Airway epithelial cell (primary cell): ENCODE measurements around the gene PRELID2. TPM values are rescaled to one million over a fixed set of nuclear protein-coding genes. Genes with fewer than 3 reads are reported as not detected.

Source experiments
- total RNA-seq: library from RNA; depleted of rRNA; stranded (reverse); fragments of >200 nt; gene quantifications from 2 replicates; pipeline ENCODE4 v1.2.3, GENCODE V29; 2015

The PRELID2 gene
- 7.9 and 12.2 TPM in 2 replicates for total RNA-seq

GRCh38 chr5:145834917-145835847, at the start of gene PRELID2:
TSS of gene PRELID2 (minus strand) at chr5:145835342. CDS start at chr5:145835251, 91 bp downstream.

GRCh38 chr5:145872914-145873313, 37.8 kb upstream of the PRELID2 start, which contains the start of gene GRXCR2:
TSS of gene GRXCR2 (minus strand) at chr5:145873014. CDS start at chr5:145872968, 46 bp downstream.

Other genes starting within 250 kb of the PRELID2 start
- not detected in 2 replicates for gene GRXCR2, start 37.7 kb upstream of the PRELID2 start, total RNA-seq
- 14.8 and 19.2 TPM in 2 replicates for gene SH3RF2, start 101.2 kb upstream of the PRELID2 start, total RNA-seq